GM12878 (cell line): ENCODE measurements around the gene NDUFA5. TPM values are rescaled to one million over a fixed set of nuclear protein-coding genes. Genes with fewer than 3 reads are reported as not detected.

Experiments used
- ATAC-seq: fragments of 200-7000 bp; cut with Tn5 transposase; 3 replicates; pipeline ENCODE4 v1.9.1; 2020; ENCODE audit warnings: mild to moderate bottlenecking, moderate library complexity
- BruUV-seq: library from RNA; stranded (reverse); fragments of 400-500 nt; replicated peaks from 2 replicates; lab custom pipeline; 2021; lab: Mats Ljungman, UMichigan
- CTCF ChIA-PET: fragments of 300-600 bp; sonication (Branson Sonifier 250); formaldehyde crosslinking; extraction: SDS; loops from one replicate; lab custom pipeline; 2021; ENCODE audit warnings: inconsistent platforms; lab: Yijun Ruan, JAX
- POLR2A ChIA-PET: fragments of 350-600 bp; formaldehyde crosslinking; extraction: SDS; loops from one replicate; lab custom pipeline; 2021; ENCODE audit warnings: inconsistent platforms; lab: Charles Lee
- RAD21 ChIA-PET: fragments of 300-600 bp; sonication (Branson Sonifier 250); formaldehyde crosslinking; loops from one replicate; lab custom pipeline; 2023; ENCODE audit warnings: antibody characterized with exemption; ENCODE audit not compliant: unreplicated experiment; lab: Charles Lee
- SMC1A ChIA-PET: fragments of 300-600 bp; sonication (Branson Sonifier 250); formaldehyde crosslinking; loops from one replicate; lab custom pipeline; 2023; ENCODE audit not compliant: unreplicated experiment, uncharacterized antibody; lab: Charles Lee
- DNase-seq: peaks from one replicate; pipeline ENCODE4 v3.0.0-alpha.2; 2011; ENCODE audit warnings: low read depth, low spot score
- FAIRE-seq: peaks from 3 replicates; lab custom pipeline; 2011; peaks lifted over from hg19 to GRCh38; lab: Jason Lieb, UNC
- H2AFZ ChIP-seq: 2 replicates; pipeline ENCODE4 v1.6.0; 2011; ENCODE audit warnings: low read depth, low read length, control low read depth; ENCODE audit not compliant: control insufficient read depth
- H3K27ac ChIP-seq: 2 replicates; pipeline ENCODE4 v1.5.1; 2011; ENCODE audit warnings: control low read depth; ENCODE audit not compliant: control insufficient read depth, insufficient read depth
- H3K27me3 ChIP-seq, 2 experiments: replicated peaks in 1 of 2; 2 replicates each; pipeline versions ENCODE4 v1.6.0 to v1.6.1; 2011; ENCODE audit warnings: low read length in 1 of 2; ENCODE audit not compliant: control insufficient read depth in 2 of 2, insufficient read depth in 2 of 2
- H3K36me3 ChIP-seq, 2 experiments: 2 replicates each; pipeline ENCODE4 v1.5.1; 2011; ENCODE audit warnings: low read length in 1 of 2; ENCODE audit not compliant: control insufficient read depth in 2 of 2, insufficient read depth in 2 of 2
- H3K4me1 ChIP-seq: 2 replicates; pipeline ENCODE4 v1.6.1; 2011; ENCODE audit warnings: mild to moderate bottlenecking, low read length, moderate library complexity, mixed read lengths; ENCODE audit not compliant: control insufficient read depth, insufficient read depth
- H3K4me2 ChIP-seq: 2 replicates; pipeline ENCODE4 v1.6.0; 2011; ENCODE audit warnings: control low read depth; ENCODE audit not compliant: control insufficient read depth, insufficient read depth
- H3K4me3 ChIP-seq: fragments of 200-600 bp; sonication (generic); 2 replicates; pipeline ENCODE4 v1.5.1; 2016
- H3K79me2 ChIP-seq: 2 replicates; pipeline ENCODE4 v1.6.0; 2011; ENCODE audit warnings: low read length; ENCODE audit not compliant: control insufficient read depth, insufficient read depth
- H3K9ac ChIP-seq: 2 replicates; pipeline ENCODE4 v1.8.0; 2011; ENCODE audit warnings: low read length, control low read depth, mixed read lengths; ENCODE audit not compliant: control insufficient read depth, insufficient read depth
- H3K9me3 ChIP-seq: replicated peaks from 3 replicates; pipeline ENCODE4 v1.5.1; 2011; ENCODE audit warnings: mild to moderate bottlenecking, low read length; ENCODE audit not compliant: control insufficient read depth, insufficient read depth
- H4K20me1 ChIP-seq: 2 replicates; pipeline ENCODE4 v1.6.0; 2011; ENCODE audit not compliant: control insufficient read depth, insufficient read depth
- CHD1 ChIP-seq: IDR thresholded peaks from 2 replicates; pipeline ENCODE4 v1.6.1; 2012; ENCODE audit warnings: low read depth, low read length, improper control_type of control experiment
- EZH2 ChIP-seq: IDR thresholded peaks from 2 replicates; pipeline ENCODE4 v1.6.1; 2012; ENCODE audit warnings: low read depth, mild to moderate bottlenecking, control low read depth, inconsistent platforms, low read length, borderline replicate concordance; ENCODE audit not compliant: control insufficient read depth
- NFYA ChIP-seq: IDR thresholded peaks from 2 replicates; pipeline ENCODE4 v1.6.1; 2011; ENCODE audit warnings: low read depth, mild to moderate bottlenecking, low read length, improper control_type of control experiment, borderline replicate concordance
- RAD21 ChIP-seq: IDR thresholded peaks from 2 replicates; pipeline ENCODE4 v1.6.1; 2011; ENCODE audit warnings: mild to moderate bottlenecking, low read depth, low read length, moderate library complexity; ENCODE audit not compliant: insufficient read depth
- RFX5 ChIP-seq: IDR thresholded peaks from 2 replicates; pipeline ENCODE4 v1.6.1; 2011; ENCODE audit warnings: low read depth, low read length, improper control_type of control experiment
- SIN3A ChIP-seq: IDR thresholded peaks from 2 replicates; pipeline ENCODE4 v1.6.1; 2012; ENCODE audit warnings: low read depth, low read length, improper control_type of control experiment
- WGBS: methylation state at CpG from one replicate; pipeline ENCODE4 v1.1.6; 2016; ENCODE audit warnings: low lambda C conversion rate; ENCODE audit not compliant: insufficient replicate concordance, insufficient coverage; ENCODE audit errors: missing lambda C conversion rate; 5-methylcytosine and 5-hydroxymethylcytosine counted together
- in situ Hi-C: fragments of 300-500 bp; cut with MboI; formaldehyde crosslinking; loops from 9 replicates; pipeline ENCODE4 v1.14.3; 2018; ENCODE audit warnings: mixed read lengths
- intact Hi-C: fragments of 100-400 bp; cut with micrococcal nuclease; formaldehyde crosslinking; loops from one replicate; pipeline ENCODE4 v1.14.2; 2022; ENCODE audit not compliant: unreplicated experiment
- polyA plus RNA-seq, 11 experiments: library from polyadenylated mRNA; depleted of rRNA in 4 of 11; unstranded in 6 of 11; stranded (reverse) in 5 of 11; fragments of >200 nt; fragmentation: Nextera tagmentation in 4 of 11; fragmentation: Illumina TruSeq in 1 of 11; extraction: Ambion mirVana in 4 of 11; extraction: Trizol in 1 of 11; gene quantifications; 1 replicate in 1 of 11; 2 replicates in 10 of 11; pipeline versions ENCODE4 v1.2.1 to v1.2.3, GENCODE V29; 2011 to 2016; ENCODE audit warnings: inconsistent platforms in 2 of 11, missing spikeins in 2 of 11, low read depth in 1 of 11
- total RNA-seq, 4 experiments: library from RNA; depleted of rRNA in 3 of 4; stranded (reverse); fragments of >200 nt in 3 of 4; fragmentation: Illumina TruSeq in 1 of 4; extraction: Trizol in 1 of 4; gene quantifications; 2 replicates each; pipeline versions ENCODE4 v1.2.1 to v1.2.3, GENCODE V29; 2013 to 2021
- TF ChIP-seq, protein P1 (sequence below), 3 experiments: IDR thresholded peaks in 2 of 3; conservative IDR thresholded peaks in 1 of 3; 2 replicates each; pipeline ENCODE4 v1.5.1; 2011; ENCODE audit warnings: low read depth in 3 of 3, low read length in 3 of 3, mild to moderate bottlenecking in 3 of 3, control low read depth in 2 of 3, moderate library complexity in 2 of 3, inconsistent platforms in 1 of 3, mixed read lengths in 1 of 3; ENCODE audit not compliant: control insufficient read depth in 2 of 3, insufficient read depth in 1 of 3; ENCODE audit errors: extremely low read depth in 1 of 3
- TF ChIP-seq, protein P2 (sequence below): IDR thresholded peaks from 2 replicates; pipeline ENCODE4 v1.6.1; 2011; ENCODE audit warnings: mild to moderate bottlenecking, low read depth, low read length, moderate library complexity; ENCODE audit not compliant: insufficient replicate concordance
- TF ChIP-seq, protein P3 (sequence below): IDR thresholded peaks from 2 replicates; pipeline ENCODE4 v1.6.1; 2012; ENCODE audit warnings: low read depth, low read length, improper control_type of control experiment
- TF ChIP-seq, protein P4 (sequence below): IDR thresholded peaks from 2 replicates; pipeline ENCODE4 v1.6.1; 2012; ENCODE audit warnings: improper control_type of control experiment, low read depth, low read length; ENCODE audit not compliant: insufficient replicate concordance
- TF ChIP-seq, protein P5 (sequence below): fragments of 450-650 bp; IDR thresholded peaks from 2 replicates; pipeline ENCODE4 v1.6.1; 2014; ENCODE audit warnings: mild to moderate bottlenecking

The NDUFA5 gene
- total and polyA plus RNA-seq, 10 of the 15 experiments (the other 5 are each of a cell fraction or from before 2014, with no cell fraction given) = 51.0 to 209 (median 86.9) TPM

DNA sequence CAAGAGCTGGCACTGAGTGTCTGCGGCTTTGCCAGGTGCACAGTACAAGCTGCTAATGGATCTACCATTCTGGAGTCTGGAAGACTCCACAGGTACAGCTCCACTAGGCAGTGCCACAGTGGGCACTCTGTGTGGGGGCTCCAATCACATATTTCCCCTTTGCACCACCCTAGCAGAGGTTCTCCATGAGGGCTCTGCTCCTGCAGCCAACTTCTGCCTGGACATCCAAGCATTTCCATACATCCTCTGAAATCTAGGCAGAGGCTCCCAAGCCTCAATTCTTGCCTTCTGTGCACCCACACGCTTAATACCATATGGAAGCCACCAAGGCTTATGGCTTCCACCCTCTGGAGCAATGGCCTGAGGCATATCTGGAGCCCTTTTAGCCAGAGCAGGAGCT, 52.4 kb downstream of the NDUFA5 start:
- H3K4me1 ChIP-seq = no peaks in the 10 kb centered on the region
- POLR2A ChIA-PET = no interaction called here
- no peaks in the 10 kb centered on the region for H3K79me2 ChIP-seq
- H3K9me3 ChIP-seq = no peaks in the 10 kb centered on the region; the same call in 2 of the 3 replicates
- no peak overlapping the region for H3K4me2 ChIP-seq
- in situ Hi-C loops (no loop called here), intact Hi-C loops (no loop called here)
- DNase-seq (no peak), FAIRE-seq (no peak), ATAC-seq (no peak)
- no peaks in the 10 kb centered on the region for H3K36me3 ChIP-seq
- no peak overlapping the region for H3K27ac ChIP-seq
- no peak overlapping the region for H3K4me3 ChIP-seq
- 19% methylated on average over 2 of the region's 2 CpGs for WGBS
- SMC1A ChIA-PET = interaction anchor here (1.1 kb wide), 1 partner anchor 10 kb away, joined by 3 read pairs; no protein-coding TSS in a partner anchor
- H3K9ac ChIP-seq = no peak overlapping the region
- no peaks in the 10 kb centered on the region for H4K20me1 ChIP-seq
- BruUV-seq = no TSS peak
- RAD21 ChIA-PET = no interaction called here
- CTCF ChIA-PET = interaction anchor here (1.3 kb wide), 1 partner anchor 11 kb away, joined by 6 read pairs; no protein-coding TSS in a partner anchor
- no peaks in the 10 kb centered on the region for H3K27me3 ChIP-seq
- no peak overlapping the region for H2AFZ ChIP-seq
- TF ChIP-seq NFYA = no peak
- TF ChIP-seq, protein P1, sequence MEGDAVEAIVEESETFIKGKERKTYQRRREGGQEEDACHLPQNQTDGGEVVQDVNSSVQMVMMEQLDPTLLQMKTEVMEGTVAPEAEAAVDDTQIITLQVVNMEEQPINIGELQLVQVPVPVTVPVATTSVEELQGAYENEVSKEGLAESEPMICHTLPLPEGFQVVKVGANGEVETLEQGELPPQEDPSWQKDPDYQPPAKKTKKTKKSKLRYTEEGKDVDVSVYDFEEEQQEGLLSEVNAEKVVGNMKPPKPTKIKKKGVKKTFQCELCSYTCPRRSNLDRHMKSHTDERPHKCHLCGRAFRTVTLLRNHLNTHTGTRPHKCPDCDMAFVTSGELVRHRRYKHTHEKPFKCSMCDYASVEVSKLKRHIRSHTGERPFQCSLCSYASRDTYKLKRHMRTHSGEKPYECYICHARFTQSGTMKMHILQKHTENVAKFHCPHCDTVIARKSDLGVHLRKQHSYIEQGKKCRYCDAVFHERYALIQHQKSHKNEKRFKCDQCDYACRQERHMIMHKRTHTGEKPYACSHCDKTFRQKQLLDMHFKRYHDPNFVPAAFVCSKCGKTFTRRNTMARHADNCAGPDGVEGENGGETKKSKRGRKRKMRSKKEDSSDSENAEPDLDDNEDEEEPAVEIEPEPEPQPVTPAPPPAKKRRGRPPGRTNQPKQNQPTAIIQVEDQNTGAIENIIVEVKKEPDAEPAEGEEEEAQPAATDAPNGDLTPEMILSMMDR (IDR thresholded peaks at IDR 0.05 in 2 of 3, conservative IDR thresholded peaks at IDR 0.05 in 1 of 3; ENCODE audit: control insufficient read depth in 2 of 3, extremely low read depth in 1 of 3, insufficient read depth in 1 of 3, low read depth in 3 of 3, low read length in 3 of 3) = no peak
- no peak for TF ChIP-seq SIN3A
- TF ChIP-seq RAD21 = no peak
- TF ChIP-seq, protein P2, sequence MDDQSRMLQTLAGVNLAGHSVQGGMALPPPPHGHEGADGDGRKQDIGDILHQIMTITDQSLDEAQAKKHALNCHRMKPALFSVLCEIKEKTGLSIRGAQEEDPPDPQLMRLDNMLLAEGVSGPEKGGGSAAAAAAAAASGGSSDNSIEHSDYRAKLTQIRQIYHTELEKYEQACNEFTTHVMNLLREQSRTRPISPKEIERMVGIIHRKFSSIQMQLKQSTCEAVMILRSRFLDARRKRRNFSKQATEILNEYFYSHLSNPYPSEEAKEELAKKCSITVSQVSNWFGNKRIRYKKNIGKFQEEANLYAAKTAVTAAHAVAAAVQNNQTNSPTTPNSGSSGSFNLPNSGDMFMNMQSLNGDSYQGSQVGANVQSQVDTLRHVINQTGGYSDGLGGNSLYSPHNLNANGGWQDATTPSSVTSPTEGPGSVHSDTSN = no peak
- TF ChIP-seq RFX5 = no peak
- TF ChIP-seq, protein P3, sequence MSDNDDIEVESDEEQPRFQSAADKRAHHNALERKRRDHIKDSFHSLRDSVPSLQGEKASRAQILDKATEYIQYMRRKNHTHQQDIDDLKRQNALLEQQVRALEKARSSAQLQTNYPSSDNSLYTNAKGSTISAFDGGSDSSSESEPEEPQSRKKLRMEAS = no peak
- TF ChIP-seq, protein P4, sequence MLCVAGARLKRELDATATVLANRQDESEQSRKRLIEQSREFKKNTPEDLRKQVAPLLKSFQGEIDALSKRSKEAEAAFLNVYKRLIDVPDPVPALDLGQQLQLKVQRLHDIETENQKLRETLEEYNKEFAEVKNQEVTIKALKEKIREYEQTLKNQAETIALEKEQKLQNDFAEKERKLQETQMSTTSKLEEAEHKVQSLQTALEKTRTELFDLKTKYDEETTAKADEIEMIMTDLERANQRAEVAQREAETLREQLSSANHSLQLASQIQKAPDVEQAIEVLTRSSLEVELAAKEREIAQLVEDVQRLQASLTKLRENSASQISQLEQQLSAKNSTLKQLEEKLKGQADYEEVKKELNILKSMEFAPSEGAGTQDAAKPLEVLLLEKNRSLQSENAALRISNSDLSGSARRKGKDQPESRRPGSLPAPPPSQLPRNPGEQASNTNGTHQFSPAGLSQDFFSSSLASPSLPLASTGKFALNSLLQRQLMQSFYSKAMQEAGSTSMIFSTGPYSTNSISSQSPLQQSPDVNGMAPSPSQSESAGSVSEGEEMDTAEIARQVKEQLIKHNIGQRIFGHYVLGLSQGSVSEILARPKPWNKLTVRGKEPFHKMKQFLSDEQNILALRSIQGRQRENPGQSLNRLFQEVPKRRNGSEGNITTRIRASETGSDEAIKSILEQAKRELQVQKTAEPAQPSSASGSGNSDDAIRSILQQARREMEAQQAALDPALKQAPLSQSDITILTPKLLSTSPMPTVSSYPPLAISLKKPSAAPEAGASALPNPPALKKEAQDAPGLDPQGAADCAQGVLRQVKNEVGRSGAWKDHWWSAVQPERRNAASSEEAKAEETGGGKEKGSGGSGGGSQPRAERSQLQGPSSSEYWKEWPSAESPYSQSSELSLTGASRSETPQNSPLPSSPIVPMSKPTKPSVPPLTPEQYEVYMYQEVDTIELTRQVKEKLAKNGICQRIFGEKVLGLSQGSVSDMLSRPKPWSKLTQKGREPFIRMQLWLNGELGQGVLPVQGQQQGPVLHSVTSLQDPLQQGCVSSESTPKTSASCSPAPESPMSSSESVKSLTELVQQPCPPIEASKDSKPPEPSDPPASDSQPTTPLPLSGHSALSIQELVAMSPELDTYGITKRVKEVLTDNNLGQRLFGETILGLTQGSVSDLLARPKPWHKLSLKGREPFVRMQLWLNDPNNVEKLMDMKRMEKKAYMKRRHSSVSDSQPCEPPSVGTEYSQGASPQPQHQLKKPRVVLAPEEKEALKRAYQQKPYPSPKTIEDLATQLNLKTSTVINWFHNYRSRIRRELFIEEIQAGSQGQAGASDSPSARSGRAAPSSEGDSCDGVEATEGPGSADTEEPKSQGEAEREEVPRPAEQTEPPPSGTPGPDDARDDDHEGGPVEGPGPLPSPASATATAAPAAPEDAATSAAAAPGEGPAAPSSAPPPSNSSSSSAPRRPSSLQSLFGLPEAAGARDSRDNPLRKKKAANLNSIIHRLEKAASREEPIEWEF = no peak
- TF ChIP-seq, protein P5, sequence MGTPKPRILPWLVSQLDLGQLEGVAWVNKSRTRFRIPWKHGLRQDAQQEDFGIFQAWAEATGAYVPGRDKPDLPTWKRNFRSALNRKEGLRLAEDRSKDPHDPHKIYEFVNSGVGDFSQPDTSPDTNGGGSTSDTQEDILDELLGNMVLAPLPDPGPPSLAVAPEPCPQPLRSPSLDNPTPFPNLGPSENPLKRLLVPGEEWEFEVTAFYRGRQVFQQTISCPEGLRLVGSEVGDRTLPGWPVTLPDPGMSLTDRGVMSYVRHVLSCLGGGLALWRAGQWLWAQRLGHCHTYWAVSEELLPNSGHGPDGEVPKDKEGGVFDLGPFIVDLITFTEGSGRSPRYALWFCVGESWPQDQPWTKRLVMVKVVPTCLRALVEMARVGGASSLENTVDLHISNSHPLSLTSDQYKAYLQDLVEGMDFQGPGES = no peak
- TF ChIP-seq EZH2 = no peak
- no peak for TF ChIP-seq CHD1
